KG1 (cell line): ENCODE measurements around the gene OR51B6.
"Not testable (repeated sequence)": the region's sequence is repeated elsewhere in the genome, so short reads cannot be mapped to it uniquely, and the experiment has no call there.

ENCODE experiments used
- DNase-seq: peaks from one replicate; lab custom pipeline; 2025; lab: John Stamatoyannopoulos, UW

Gene OR51B6

GRCh38 chr11:5351208-5351607 lies at the start of gene OR51B6:
OR51B6 (plus strand) TSS chr11:5351508; CDS start chr11:5351508, 0 bp downstream.
- DNase-seq, result no peak

GRCh38 chr11:5301846-5302245 lies 49.5 kb upstream of the OR51B6 start, which contains the start of gene OR51B4:
OR51B4 (minus strand) TSS chr11:5301946; CDS start chr11:5301946, 0 bp downstream.
- DNase-seq, result no peak

GRCh38 chr11:5303626-5304025 lies 47.7 kb upstream of the OR51B6 start:
- DNase-seq, result no peak

GRCh38 chr11:5304046-5304445 lies 47.3 kb upstream of the OR51B6 start:
- DNase-seq, result no peak

- DNase-seq, result no peak
These were observed 43.9 kb upstream of the OR51B6 start for GRCh38 chr11:5307256-5308019.

GRCh38 chr11:5310423-5310822 lies 40.9 kb upstream of the OR51B6 start:
- no peak for DNase-seq

GRCh38 chr11:5313326-5314023 lies 37.8 kb upstream of the OR51B6 start:
- DNase-seq, result not testable (repeated sequence)

GRCh38 chr11:5317292-5317691 lies 34.0 kb upstream of the OR51B6 start:
- DNase-seq, result no peak

- no peak for DNase-seq
These were observed 27.1 kb upstream of the OR51B6 start, which contains the start of gene OR51B2 for GRCh38 chr11:5324197-5324596. OR51B2 (minus strand) TSS chr11:5324297; CDS start chr11:5324297, 0 bp downstream.

GRCh38 chr11:5335170-5335569 lies 16.1 kb upstream of the OR51B6 start:
- DNase-seq, result no peak

GRCh38 chr11:5336331-5336730 lies 15.0 kb upstream of the OR51B6 start:
- no peak for DNase-seq

- DNase-seq, result not testable (repeated sequence)
These were observed 14.1 kb upstream of the OR51B6 start for GRCh38 chr11:5337253-5337652.

- no peak for DNase-seq
These were observed 11.5 kb upstream of the OR51B6 start for GRCh38 chr11:5339771-5340322.

GRCh38 chr11:5343474-5344335 lies 7.6 kb upstream of the OR51B6 start, which contains the start of gene OR51B5:
OR51B5 (minus strand) TSS chr11:5343524; CDS start chr11:5343524, 0 bp downstream.
- no peak for DNase-seq

GRCh38 chr11:5345831-5346230 lies 5.5 kb upstream of the OR51B6 start:
- DNase-seq, result no peak

GRCh38 chr11:5348551-5349194 lies 2.6 kb upstream of the OR51B6 start:
- no peak for DNase-seq

GRCh38 chr11:5349550-5349949 lies 1.8 kb upstream of the OR51B6 start:
- DNase-seq, result no peak

GRCh38 chr11:5356031-5356430 lies 4.7 kb downstream of the OR51B6 start:
- not testable (repeated sequence) for DNase-seq

- no peak for DNase-seq
These were observed 10.8 kb downstream of the OR51B6 start for GRCh38 chr11:5362017-5362625.

GRCh38 chr11:5363679-5364078 lies 12.4 kb downstream of the OR51B6 start:
- no peak for DNase-seq

GRCh38 chr11:5364214-5364613 lies 12.9 kb downstream of the OR51B6 start:
- no peak for DNase-seq
